H54 (cell line): ENCODE data around the gene HIGD1C.
"Not testable (repeated sequence)": the region's sequence is repeated elsewhere in the genome, so short reads cannot be mapped to it uniquely, and the experiment has no call there.

ENCODE experiments used
- DNase-seq: peaks from one replicate; pipeline ENCODE4 v3.0.0; 2011; ENCODE audit warnings: low spot score, mixed read lengths; ENCODE audit not compliant: insufficient read length
- FAIRE-seq: peaks from 3 replicates; lab custom pipeline; 2011; peaks lifted over from hg19 to GRCh38; lab: Jason Lieb, UNC
- POLR2A ChIP-seq: IDR thresholded peaks from 2 replicates; pipeline ENCODE4 v1.6.1; 2011; ENCODE audit warnings: low read depth, mild to moderate bottlenecking, low read length

HIGD1C gene

GRCh38 chr12:50927356-50927755, 25.0 kb upstream of the HIGD1C start:
- TF ChIP-seq POLR2A: no peak

GRCh38 chr12:50927766-50928224, 24.5 kb upstream of the HIGD1C start:
- TF ChIP-seq POLR2A: no peak
- FAIRE-seq (no peak), DNase-seq (no peak)

More at GRCh38 chr12:50927356-50927755, 25.0 kb upstream of the HIGD1C start:
- FAIRE-seq (no peak), DNase-seq (no peak)

- FAIRE-seq (no peak), DNase-seq (no peak)
- no peak for TF ChIP-seq POLR2A
Measured at GRCh38 chr12:50928392-50928791, 24.0 kb upstream of the HIGD1C start.

- no peak for TF ChIP-seq POLR2A
- no peak for DNase-seq
- FAIRE-seq: no peak
Measured at GRCh38 chr12:50929831-50930230, 22.5 kb upstream of the HIGD1C start.

- FAIRE-seq: not testable (repeated sequence)
Measured at GRCh38 chr12:50930477-50930876, 21.9 kb upstream of the HIGD1C start.

GRCh38 chr12:50932787-50933280, 19.5 kb upstream of the HIGD1C start:
- FAIRE-seq (no peak), DNase-seq (no peak)
- no peak for TF ChIP-seq POLR2A

More at GRCh38 chr12:50930477-50930876, 21.9 kb upstream of the HIGD1C start:
- DNase-seq: not testable (repeated sequence)

- FAIRE-seq (no peak), DNase-seq (no peak)
- TF ChIP-seq POLR2A: no peak
Measured at GRCh38 chr12:50933459-50934124, 18.8 kb upstream of the HIGD1C start.

GRCh38 chr12:50934371-50934851, 17.9 kb upstream of the HIGD1C start:
- no peak for DNase-seq
- no peak for TF ChIP-seq POLR2A
- no peak for FAIRE-seq

- FAIRE-seq (no peak), DNase-seq (no peak)
- no peak for TF ChIP-seq POLR2A
Measured at GRCh38 chr12:50934981-50935807, 17.1 kb upstream of the HIGD1C start.

- TF ChIP-seq POLR2A: no peak
- DNase-seq: no peak
- FAIRE-seq: no peak
Measured at GRCh38 chr12:50936821-50937530, 15.4 kb upstream of the HIGD1C start.

- no peak for TF ChIP-seq POLR2A
- no peak for DNase-seq
- no peak for FAIRE-seq
Measured at GRCh38 chr12:50937653-50938052, 14.7 kb upstream of the HIGD1C start.

- FAIRE-seq: no peak
Measured at GRCh38 chr12:50947933-50948626, 4.3 kb upstream of the HIGD1C start.

GRCh38 chr12:50948798-50949197, 3.5 kb upstream of the HIGD1C start:
- TF ChIP-seq POLR2A: no peak
- DNase-seq: no peak
- FAIRE-seq: no peak

More at GRCh38 chr12:50947933-50948626, 4.3 kb upstream of the HIGD1C start:
- no peak for TF ChIP-seq POLR2A
- no peak for DNase-seq
